Raji (cell line): ENCODE measurements around the gene SPDYE6.

ENCODE experiments used
- POLR2A ChIP-seq: IDR thresholded peaks from 2 replicates; pipeline ENCODE4 v1.6.1; 2011; ENCODE audit warnings: low read depth, low read length, control low read depth; ENCODE audit not compliant: insufficient read depth

SPDYE6 gene

DNA sequence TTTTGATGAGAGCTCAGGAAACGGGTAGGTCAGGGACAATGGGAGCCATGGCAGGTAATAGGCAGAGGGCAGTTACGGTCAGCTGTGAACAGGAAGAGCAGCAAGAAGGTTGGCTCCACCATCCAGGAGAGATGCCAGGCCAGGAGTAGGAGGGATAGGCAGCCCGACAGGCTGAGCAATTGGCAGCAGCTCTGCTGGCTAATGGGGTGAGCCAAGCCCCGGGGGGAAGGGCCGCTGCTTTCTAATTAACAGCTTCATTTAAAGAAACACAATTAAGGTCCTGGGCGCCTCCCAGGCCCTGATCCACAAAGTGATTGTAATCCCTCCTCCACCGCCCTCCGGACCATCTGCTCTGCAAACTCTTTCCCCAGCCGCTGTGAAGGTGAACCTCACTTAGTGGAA lies 45.8 kb downstream of the SPDYE6 start:
- no peak for TF ChIP-seq POLR2A

DNA sequence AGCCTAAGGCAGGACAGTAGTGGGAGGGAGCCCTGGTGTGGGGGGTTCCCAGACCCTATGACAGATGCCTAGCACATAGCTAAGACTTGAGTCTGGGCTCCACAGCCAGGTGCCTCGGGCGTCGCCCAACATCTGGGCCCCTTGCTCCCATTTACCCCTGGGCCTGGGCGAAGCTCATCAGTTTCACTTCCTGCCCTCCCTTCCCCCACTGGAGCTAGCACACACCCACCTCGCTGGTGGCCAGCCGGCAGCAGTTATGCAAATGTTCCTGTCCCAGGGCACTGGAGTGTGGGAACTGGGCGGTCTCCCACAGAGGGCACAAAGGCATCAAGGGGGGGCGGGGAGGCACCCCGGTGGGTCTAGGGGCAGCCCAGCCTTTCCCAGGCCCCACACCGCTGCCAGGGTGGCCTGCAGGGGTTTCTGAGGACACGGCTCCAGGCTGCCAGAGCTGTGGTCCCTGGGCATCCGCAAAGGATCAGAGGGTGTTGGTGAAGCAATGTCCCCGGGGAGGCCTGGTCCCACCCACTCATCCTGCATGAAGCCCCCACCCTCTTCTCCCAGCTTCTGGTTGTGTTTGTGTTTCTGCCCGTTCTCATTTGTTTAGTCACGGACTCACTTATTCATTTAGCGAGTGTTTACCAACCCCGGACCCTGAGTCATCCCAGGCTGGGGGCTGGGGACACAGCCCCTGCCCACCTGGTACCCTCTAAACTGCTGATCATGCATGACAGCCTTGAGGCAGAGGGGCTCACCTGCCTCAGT lies 49.1 kb downstream of the SPDYE6 start:
- peak; percentile 65 for TF ChIP-seq POLR2A

DNA sequence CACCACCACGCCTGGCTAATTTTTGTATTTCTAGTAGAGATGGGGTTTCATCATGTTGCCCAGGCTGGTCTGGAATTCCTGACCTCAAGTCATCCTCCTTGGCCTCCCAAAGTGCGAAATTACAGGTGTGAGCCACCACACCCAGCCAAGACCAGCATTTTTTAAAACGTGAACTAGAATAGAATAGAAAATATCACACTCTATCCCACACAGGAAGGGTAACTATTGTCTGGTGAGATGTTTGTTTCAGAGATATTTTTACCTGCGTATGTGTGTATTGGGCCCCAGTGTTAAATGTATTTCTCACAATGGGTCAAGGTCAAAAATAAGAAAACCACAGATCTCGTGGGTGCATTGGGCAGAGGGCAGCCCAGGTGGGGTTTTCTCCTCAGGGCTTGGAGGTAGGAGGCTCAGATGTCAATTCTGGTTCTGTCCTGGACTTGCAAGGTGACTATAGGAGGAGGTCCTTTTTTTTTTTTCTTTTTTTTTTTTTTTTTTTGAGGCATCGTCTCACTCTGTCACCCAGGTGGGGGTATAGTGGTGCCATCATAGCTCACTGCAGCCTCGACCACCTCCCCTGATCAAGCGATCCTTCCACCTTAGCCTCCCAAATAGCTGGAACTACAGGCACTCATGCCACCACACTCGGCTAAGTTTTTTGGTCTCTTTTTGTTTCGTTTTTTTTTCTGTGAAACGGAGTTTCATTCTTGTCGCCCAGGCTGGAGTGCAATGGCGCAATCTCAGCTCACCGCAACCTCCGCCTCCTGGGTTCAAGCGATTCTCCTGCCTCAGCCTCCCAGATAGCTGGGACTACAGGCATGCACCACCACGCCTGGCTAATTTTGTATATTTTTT lies 50.6 kb downstream of the SPDYE6 start:
- no peak for TF ChIP-seq POLR2A

DNA sequence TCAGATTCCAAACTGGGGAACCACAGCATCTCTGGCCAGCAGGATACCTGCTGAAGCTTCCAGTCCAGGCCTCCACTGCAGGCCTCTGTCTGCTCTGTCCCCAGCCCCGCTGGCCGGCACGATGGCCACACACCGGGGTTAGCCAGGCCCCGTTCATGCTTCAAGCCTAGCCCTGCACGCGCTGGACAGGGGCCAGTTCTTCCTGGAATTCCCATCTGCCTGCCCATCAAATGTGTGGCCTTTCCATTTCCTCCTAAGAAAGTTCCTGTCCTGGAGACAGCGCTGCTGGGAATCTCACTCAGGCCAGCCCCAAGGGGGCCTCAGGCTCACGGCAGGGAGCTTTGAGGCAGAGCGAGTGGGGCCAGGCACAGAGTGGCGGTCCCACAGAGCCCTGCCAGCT lies 51.6 kb downstream of the SPDYE6 start:
- TF ChIP-seq POLR2A: no peak

DNA sequence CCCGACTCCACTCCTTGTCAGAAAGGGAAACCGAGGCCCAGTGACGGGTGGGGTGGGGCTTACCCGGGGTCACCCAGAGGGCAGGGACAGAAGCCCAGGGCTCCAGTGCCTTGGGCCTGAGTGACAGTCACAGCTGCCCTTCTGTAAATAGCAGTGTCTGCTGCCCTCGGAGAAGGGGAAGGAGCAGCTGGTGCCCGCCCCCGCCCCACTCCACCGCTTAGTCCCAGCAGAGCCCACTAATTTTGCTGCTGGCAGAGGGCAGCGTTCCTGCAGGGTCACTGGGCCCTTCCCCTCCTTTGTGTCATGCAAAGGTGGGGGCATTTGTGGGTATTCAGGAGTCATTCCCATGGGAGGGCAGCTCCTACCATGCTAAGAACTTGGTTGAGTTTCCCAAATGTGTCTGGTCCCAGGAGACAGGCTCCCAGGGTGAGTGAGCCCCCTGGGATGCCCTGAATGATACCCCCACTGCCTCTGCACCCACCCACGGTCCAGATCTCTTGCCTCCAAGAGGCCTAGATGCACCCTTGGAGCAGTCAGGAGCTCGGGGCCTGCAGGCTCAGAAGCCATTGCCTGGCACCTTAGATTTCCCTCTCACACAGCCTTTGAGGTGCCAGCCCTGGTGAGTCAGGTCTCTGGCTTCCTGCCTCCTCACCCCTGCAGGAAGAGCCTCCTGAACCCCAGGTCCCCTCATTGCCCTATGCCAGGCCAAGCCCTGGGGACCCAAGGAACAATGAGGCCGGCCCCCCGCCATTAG lies 52.4 kb downstream of the SPDYE6 start:
- no peak for TF ChIP-seq POLR2A

DNA sequence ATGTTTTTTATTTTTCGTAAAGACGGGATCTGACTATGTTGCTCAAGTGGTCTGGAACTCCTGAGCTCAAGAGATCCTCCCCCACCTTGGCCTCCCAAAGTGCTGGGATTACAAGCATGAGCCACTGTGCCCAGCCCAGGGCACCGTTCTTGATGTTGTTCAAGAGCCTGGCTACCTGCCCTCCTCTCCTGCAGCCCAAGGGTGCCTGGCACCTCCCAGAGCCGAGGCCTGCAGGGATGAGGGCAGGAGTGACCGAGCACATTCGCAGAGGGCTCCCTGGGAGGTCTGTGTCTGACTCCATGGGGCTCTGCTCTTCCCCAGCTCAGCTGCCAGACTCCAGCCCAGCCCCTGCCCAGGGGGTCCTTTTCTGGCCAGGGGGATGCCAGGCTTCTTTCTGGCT lies 54.2 kb downstream of the SPDYE6 start:
- TF ChIP-seq POLR2A: no peak

DNA sequence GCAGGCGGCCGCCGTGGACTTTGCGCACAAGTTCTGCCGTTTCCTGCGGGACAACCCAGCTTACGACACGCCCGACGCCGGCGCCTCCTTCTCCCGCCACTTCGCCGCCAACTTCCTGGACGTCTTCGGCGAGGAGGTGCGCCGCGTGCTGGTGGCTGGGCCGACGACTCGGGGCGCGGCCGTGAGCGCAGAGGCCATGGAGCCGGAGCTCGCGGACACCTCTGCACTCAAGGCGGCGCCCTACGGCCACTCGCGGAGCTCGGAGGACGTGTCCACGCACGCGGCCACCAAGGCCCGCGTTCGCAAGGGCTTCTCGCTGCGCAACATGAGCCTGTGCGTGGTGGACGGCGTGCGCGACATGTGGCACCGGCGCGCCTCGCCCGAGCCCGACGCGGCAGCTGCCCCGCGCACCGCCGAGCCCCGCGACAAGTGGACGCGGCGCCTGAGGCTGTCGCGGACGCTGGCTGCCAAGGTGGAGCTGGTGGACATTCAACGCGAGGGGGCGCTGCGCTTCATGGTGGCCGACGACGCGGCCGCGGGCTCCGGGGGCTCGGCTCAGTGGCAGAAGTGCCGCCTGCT lies 55.5 kb downstream of the SPDYE6 start:
- no peak for TF ChIP-seq POLR2A

DNA sequence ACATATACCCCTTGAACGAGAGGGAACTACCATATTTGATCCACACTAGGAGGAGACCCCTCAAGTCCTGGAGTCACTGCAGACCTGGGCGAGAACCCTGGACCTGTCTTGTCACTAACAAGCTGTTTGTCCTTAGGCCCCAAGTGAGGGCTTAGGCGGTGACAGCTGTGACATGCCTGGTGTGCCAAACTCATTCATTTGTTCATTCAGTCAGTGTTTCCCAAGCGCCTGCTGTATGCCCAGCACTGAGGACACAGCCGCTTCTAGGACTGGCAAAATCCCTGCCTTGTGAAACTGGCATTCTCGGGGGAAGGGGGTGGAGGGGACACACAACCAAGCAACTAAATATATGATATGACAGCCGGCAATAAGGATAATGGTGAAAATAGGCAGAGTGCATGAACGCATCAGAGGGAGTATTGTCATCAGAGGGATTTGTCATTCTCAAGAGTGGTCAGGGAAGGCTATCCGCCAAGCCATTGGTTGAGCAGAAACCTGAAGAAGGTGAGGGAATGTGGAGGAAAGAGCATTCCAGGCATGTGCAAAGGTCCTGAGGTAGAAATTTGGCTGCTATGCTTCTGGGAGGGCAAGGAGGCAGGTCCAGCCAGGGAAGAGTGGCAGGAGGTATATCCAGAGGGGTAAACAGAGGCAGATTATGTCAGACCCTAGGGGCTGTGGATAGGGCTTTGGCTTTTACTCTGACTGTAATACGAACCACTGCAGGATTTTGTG lies 58.6 kb downstream of the SPDYE6 start:
- TF ChIP-seq POLR2A: no peak

DNA sequence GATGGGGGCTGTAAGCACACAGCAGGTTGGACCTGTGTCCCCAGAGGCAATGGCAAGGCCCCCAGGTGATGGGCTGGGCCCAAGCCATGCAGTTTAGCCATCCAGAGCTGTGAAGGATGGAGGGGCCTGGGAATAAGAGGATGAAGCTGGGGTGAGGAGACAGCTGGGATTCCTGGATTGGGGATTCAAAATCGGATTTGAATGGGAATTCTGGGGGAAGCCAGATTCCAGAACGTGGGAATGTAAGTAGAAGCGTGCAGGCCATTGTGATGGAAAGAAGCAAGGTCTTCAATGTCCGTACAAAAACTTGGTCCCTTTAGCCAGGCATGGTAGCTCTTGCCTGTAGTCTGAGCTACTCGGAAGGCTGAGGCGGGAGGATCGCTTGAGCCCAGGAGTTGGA lies 59.7 kb downstream of the SPDYE6 start:
- TF ChIP-seq POLR2A: no peak

DNA sequence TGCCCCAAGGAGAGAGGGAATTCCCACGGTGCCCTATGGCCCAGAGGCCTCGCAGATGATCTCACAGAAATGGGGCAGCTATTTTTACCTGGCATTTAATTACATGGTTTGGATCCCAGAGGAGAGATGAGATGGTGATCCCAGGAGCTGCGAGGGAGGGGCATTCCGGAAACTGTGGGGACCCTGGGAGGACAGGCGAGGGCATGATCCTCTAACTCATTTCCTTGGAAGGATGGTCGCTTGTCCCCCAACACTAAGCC lies 60.1 kb downstream of the SPDYE6 start:
- no peak for TF ChIP-seq POLR2A
